Retinal pigment epithelial cell (primary cell): ENCODE measurements around the gene IRF8.

Source experiments
- DNase-seq: peaks from one replicate; pipeline ENCODE4 v3.0.0-alpha.2; 2010; ENCODE audit warnings: low read depth
- H3K4me3 ChIP-seq: 2 replicates; pipeline ENCODE4 v1.5.1; 2011; ENCODE audit warnings: mild to moderate bottlenecking, low read length, control low read depth, moderate library complexity
- CTCF ChIP-seq: conservative IDR thresholded peaks from 2 replicates; pipeline ENCODE4 v1.5.1; 2011; ENCODE audit warnings: low read depth, low read length, control low read depth, inconsistent platforms

Gene IRF8

GRCh38 chr16:85860413-85861094 lies 38.4 kb upstream of the IRF8 start:
- no peak overlapping the region for H3K4me3 ChIP-seq
- no peak for TF ChIP-seq CTCF
- no peak for DNase-seq

- H3K4me3 ChIP-seq = no peak overlapping the region
Measured at GRCh38 chr16:85861095-85861825, 37.7 kb upstream of the IRF8 start.

GRCh38 chr16:85862476-85863383 lies 36.2 kb upstream of the IRF8 start:
- DNase-seq = no peak
- H3K4me3 ChIP-seq = no peak overlapping the region
- no peak for TF ChIP-seq CTCF

More at GRCh38 chr16:85861095-85861825, 37.7 kb upstream of the IRF8 start:
- no peak for TF ChIP-seq CTCF
- DNase-seq = no peak

- H3K4me3 ChIP-seq = no peak overlapping the region
- TF ChIP-seq CTCF = no peak
- DNase-seq = no peak
Measured at GRCh38 chr16:85863384-85863774, 35.6 kb upstream of the IRF8 start.

GRCh38 chr16:85864965-85865364 lies 34.0 kb upstream of the IRF8 start:
- no peak overlapping the region for H3K4me3 ChIP-seq
- no peak for TF ChIP-seq CTCF
- no peak for DNase-seq

GRCh38 chr16:85867189-85867588 lies 31.8 kb upstream of the IRF8 start:
- no peak overlapping the region for H3K4me3 ChIP-seq
- no peak for TF ChIP-seq CTCF
- DNase-seq = no peak
